Thoracic aorta (tissue), 2 donors: ENCODE results near the gene RPS10. TPM values are rescaled to one million over a fixed set of nuclear protein-coding genes. Genes with fewer than 3 reads are reported as not detected.

Experiments
- ATAC-seq: fragments of 150-250 bp; one replicate; pipeline ENCODE4 v1.8.0; 2017; ENCODE audit warnings: low read depth; ENCODE audit not compliant: insufficient number of reproducible peaks, low FRiP score
- DNase-seq: peaks from one replicate; pipeline ENCODE4 v3.0.0-alpha.2; 2020; ENCODE audit warnings: low spot score
- H3K27ac ChIP-seq, 2 donors: fragments of 200-600 bp; sonication (generic); 1 replicate in 1 of 2; 2 replicates in 1 of 2; pipeline ENCODE4 v1.5.1; 2016; ENCODE audit warnings: mild to moderate bottlenecking in 2 of 2, moderate library complexity in 2 of 2
- H3K27me3 ChIP-seq: fragments of 200-600 bp; sonication (generic); replicated peaks from 2 replicates; pipeline ENCODE4 v1.6.0; 2016; ENCODE audit warnings: mild to moderate bottlenecking; ENCODE audit not compliant: insufficient read depth
- H3K36me3 ChIP-seq: fragments of 200-600 bp; sonication (generic); one replicate; pipeline ENCODE4 v1.5.1; 2016
- H3K4me1 ChIP-seq, 2 donors: fragments of 200-600 bp; sonication (generic); 1 replicate in 1 of 2; 2 replicates in 1 of 2; pipeline versions ENCODE4 v1.5.1 to v1.6.0; 2016; ENCODE audit warnings: low read depth in 2 of 2, mild to moderate bottlenecking in 1 of 2; ENCODE audit not compliant: control insufficient read depth in 1 of 2
- H3K4me3 ChIP-seq: fragments of 200-600 bp; sonication (generic); 2 replicates; pipeline ENCODE4 v1.5.1; 2016; ENCODE audit warnings: mild to moderate bottlenecking
- H3K9me3 ChIP-seq: fragments of 200-600 bp; sonication (generic); 2 replicates; pipeline ENCODE4 v1.5.1; 2016
- CTCF ChIP-seq: fragments of 200-600 bp; sonication (generic); IDR thresholded peaks from one replicate; pipeline ENCODE4 v1.5.1; 2019; ENCODE audit warnings: antibody characterized with exemption
- total RNA-seq, 2 donors: library from RNA; depleted of rRNA; stranded (reverse); fragments of >200 nt; gene quantifications; one replicate each; pipeline versions ENCODE4 v1.1.0 to v1.2.3, GENCODE V29; 2016

RPS10 gene
- total RNA-seq, 2 donors from 2014 or later: 975 to 1,344 TPM

GRCh38 chr6:34384321-34385153 is 41.3 kb downstream of the RPS10 start:
- no peak for TF ChIP-seq CTCF
- Histone ChIP-seq H3K4me1 (peaks cover 23 to 31% of the 10 kb centered on the region in 2 donors), H3K27me3 (no peaks in the 10 kb centered on the region), H3K27ac (peak overlapping the region; percentile 14 to 42), H3K4me3 (no peak overlapping the region), H3K9me3 (no peaks in the 10 kb centered on the region), H3K36me3 (no peaks in the 10 kb centered on the region)
- no peak for DNase-seq
- no peak for ATAC-seq

GRCh38 chr6:34383656-34384320 is 42.1 kb downstream of the RPS10 start:
- no peak for TF ChIP-seq CTCF
- ATAC-seq (no peak), DNase-seq (no peak)
- H3K4me3 ChIP-seq: no peak overlapping the region
- peak overlapping the region; percentile 14 to 42 for H3K27ac ChIP-seq
- no peaks in the 10 kb centered on the region for H3K36me3 ChIP-seq
- peaks cover 23 to 28% of the 10 kb centered on the region in 2 donors for H3K4me1 ChIP-seq
- no peaks in the 10 kb centered on the region for H3K9me3 ChIP-seq
- H3K27me3 ChIP-seq: no peaks in the 10 kb centered on the region

GRCh38 chr6:34383161-34383631 is 42.7 kb downstream of the RPS10 start:
- TF ChIP-seq CTCF: no peak
- Histone ChIP-seq H3K27ac (peak overlapping the region; percentile 14 to 42), H3K4me1 (peaks cover 19 to 23% of the 10 kb centered on the region in 2 donors)

GRCh38 chr6:34381081-34381480 is 44.8 kb downstream of the RPS10 start:
- Histone ChIP-seq H3K36me3 (no peaks in the 10 kb centered on the region), H3K4me1 (peaks cover 14 to 26% of the 10 kb centered on the region in 2 donors), H3K4me3 (no peak overlapping the region), H3K27ac (no peak overlapping the region), H3K9me3 (no peaks in the 10 kb centered on the region), H3K27me3 (no peaks in the 10 kb centered on the region)
- ATAC-seq (no peak), DNase-seq (no peak)
- TF ChIP-seq CTCF: no peak

More at GRCh38 chr6:34383161-34383631, 42.7 kb downstream of the RPS10 start:
- Histone ChIP-seq H3K36me3 (no peaks in the 10 kb centered on the region), H3K27me3 (no peaks in the 10 kb centered on the region), H3K9me3 (no peaks in the 10 kb centered on the region), H3K4me3 (no peak overlapping the region)
- DNase-seq (no peak), ATAC-seq (no peak)

GRCh38 chr6:34378470-34378869 is 47.4 kb downstream of the RPS10 start:
- Histone ChIP-seq H3K4me3 (no peak overlapping the region), H3K36me3 (no peaks in the 10 kb centered on the region), H3K4me1 (peaks cover 11 to 24% of the 10 kb centered on the region in 2 donors), H3K27ac (no peak overlapping the region), H3K27me3 (no peaks in the 10 kb centered on the region), H3K9me3 (no peaks in the 10 kb centered on the region)
- no peak for ATAC-seq
- no peak for DNase-seq
- no peak for TF ChIP-seq CTCF
